Stomach (tissue), 4 donors: Measurements from ENCODE around the gene CPA5.

Source experiments
- POLR2A ChIP-seq, 4 donors: fragments of 450-650 bp; IDR thresholded peaks; one replicate each; pipeline ENCODE4 v1.6.1; 2016; ENCODE audit warnings: antibody characterized with exemption in 4 of 4, control low read depth in 2 of 4, mild to moderate bottlenecking in 1 of 4, moderate library complexity in 1 of 4
- POLR2AphosphoS5 ChIP-seq, 3 donors: sonication (generic); formaldehyde crosslinking; IDR thresholded peaks; one replicate each; pipeline ENCODE4 v1.6.1; 2016; ENCODE audit warnings: antibody characterized with exemption in 3 of 3
- TF ChIP-seq, protein P1 (sequence below), 7 experiments: fragments of 450-650 bp in 4 of 7; fragments of 200-600 bp in 3 of 7; sonication (generic) in 3 of 7; IDR thresholded peaks; one replicate each; pipeline ENCODE4 v1.5.1; 2016 to 2019; ENCODE audit warnings: antibody characterized with exemption in 7 of 7, control low read depth in 2 of 7, mild to moderate bottlenecking in 1 of 7

DNA sequence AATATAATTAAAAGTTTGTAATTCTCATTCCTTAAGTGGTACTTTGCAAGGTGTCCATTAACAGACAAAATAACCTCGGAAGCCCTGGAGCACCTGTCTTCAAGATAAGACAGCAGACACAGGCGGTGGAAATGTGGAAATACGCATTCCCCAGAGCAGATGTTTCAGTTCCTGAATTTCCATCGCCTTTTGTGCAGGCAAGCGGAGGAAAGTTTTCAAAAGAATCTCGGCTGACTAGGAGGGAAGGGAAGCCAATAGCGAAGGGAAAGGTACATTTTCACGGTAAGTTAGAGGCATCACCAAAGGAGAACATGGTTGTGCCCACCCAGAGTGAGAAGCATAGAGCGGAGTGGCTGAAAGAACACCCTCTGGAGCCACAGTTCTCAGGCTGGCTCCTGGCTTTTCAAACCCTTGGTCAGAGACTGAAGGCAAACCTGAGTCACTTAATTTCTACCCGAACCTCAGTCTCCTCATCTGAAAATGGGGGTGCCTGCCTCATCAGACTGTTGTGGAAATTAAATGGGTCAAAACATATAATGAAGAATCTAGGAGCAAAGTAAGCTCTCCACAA, 49.3 kb downstream of the CPA5 start:
- TF ChIP-seq, protein P1, sequence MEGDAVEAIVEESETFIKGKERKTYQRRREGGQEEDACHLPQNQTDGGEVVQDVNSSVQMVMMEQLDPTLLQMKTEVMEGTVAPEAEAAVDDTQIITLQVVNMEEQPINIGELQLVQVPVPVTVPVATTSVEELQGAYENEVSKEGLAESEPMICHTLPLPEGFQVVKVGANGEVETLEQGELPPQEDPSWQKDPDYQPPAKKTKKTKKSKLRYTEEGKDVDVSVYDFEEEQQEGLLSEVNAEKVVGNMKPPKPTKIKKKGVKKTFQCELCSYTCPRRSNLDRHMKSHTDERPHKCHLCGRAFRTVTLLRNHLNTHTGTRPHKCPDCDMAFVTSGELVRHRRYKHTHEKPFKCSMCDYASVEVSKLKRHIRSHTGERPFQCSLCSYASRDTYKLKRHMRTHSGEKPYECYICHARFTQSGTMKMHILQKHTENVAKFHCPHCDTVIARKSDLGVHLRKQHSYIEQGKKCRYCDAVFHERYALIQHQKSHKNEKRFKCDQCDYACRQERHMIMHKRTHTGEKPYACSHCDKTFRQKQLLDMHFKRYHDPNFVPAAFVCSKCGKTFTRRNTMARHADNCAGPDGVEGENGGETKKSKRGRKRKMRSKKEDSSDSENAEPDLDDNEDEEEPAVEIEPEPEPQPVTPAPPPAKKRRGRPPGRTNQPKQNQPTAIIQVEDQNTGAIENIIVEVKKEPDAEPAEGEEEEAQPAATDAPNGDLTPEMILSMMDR (IDR thresholded peaks at IDR 0.05), result no peak
- TF ChIP-seq POLR2A (IDR thresholded peaks at IDR 0.05), result no peak
- TF ChIP-seq POLR2AphosphoS5 (IDR thresholded peaks at IDR 0.05), result no peak
